ENCODE data around the gene EWSR1.

GRCh38 chr22:29342577-29343312, 74.7 kb downstream of the EWSR1 start:
- TF ChIP-seq POLR2A (IDR thresholded peaks at IDR 0.05) (no peak), POLR2AphosphoS5 (IDR thresholded peaks at IDR 0.05) (no peak), CTCF (IDR thresholded peaks at IDR 0.05) (no peak)
